Hematopoietic multipotent progenitor cell treated with erythropoietin and hydrocortisone succinate and interleukin-3 and kit ligand, for 6 days (in vitro differentiated cells): ENCODE measurements around the gene SCN10A.

Experiments
- DNase-seq: peaks from one replicate; pipeline ENCODE4 v3.0.0-alpha.2; 2015

Gene SCN10A

GRCh38 chr3:38816026-38816425 is at the start of gene SCN10A:
SCN10A (minus strand) TSS chr3:38816217; CDS start chr3:38794010, 22,207 bp downstream.
- DNase-seq: no peak

GRCh38 chr3:38853011-38853410 is 37.0 kb upstream of the SCN10A start:
- DNase-seq: no peak

- peak; percentile 68 for DNase-seq
These were observed 27.9 kb upstream of the SCN10A start for GRCh38 chr3:38843898-38844297.

GRCh38 chr3:38842266-38842965 is 26.4 kb upstream of the SCN10A start:
- no peak for DNase-seq

DNA sequence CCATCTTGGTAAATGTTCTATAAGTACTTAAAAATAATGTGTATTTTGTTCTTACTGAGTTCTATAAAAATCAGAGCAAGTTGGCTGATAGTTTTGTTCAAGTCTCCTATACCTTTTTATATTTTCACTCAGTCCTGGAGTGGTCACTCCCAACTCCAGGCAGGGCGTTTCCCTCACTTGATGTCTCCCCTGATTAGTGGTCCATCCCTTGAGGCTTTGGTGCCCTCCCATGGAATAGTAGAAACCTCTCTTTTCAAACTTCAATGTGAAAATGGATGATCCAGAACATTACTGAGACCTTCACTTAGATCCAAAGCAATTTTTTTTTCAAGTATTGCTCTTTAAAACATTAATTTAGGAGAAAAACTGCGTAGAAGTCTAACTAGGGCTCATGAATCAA is 25.0 kb upstream of the SCN10A start:
- DNase-seq: no peak

DNA sequence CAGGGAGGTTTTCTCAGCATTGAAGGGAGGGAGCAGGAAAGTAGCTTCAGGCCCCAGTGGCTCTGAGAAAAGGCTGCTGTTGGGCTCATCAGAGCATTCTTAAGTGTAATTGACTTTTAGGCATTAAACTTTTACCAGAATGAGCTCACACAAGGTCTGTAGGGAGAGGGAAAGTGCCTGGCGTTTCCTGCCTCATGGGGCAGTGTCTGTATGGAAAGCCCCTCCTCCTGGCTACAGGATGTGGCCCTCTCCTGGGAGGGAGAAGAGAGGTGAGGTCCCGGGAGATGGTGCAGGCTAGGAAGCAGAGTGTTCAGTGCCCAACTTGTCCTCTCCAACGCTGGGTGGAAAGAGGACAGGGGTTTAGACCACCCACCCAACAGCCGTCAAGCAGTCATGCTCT is 21.3 kb upstream of the SCN10A start:
- no peak for DNase-seq

DNA sequence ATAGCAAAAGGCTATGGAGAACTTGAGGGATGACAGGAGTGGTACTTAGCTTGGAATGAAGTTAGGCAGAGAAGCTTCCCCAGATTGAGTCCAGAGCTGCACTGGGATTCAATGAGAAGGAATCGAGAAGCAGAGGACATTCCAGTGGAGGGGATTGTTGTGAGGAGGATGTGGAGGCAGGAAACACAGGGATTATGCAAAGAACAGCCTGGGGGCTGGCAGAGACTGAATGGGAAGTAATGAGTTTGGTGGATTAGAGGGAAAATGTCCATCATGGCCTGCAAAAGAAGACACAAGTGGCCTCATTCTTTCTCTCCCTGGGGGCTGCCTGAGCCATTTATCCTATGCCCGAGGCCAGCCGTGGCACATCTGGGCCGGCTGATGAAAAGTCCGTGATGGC is 20.5 kb upstream of the SCN10A start:
- no peak for DNase-seq

DNA sequence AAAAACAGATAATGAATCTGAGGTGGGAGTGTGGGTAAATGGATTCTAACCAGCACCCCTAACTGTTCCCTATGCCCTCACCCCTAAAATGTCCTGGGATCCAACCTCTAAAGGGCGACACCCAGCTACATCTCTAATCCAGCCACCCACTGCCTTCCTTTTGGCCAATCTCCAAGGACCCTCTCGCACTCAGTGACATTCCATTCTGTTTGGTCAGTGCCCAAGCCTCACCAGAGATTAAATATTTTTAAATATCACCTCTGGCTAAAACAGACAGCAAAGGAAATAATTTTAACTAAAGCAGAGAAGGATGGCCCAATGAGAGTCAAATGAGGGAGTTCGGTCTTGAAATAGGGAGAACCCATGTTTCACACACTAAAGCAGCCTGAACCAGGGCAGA is 19.9 kb upstream of the SCN10A start:
- no peak for DNase-seq

DNA sequence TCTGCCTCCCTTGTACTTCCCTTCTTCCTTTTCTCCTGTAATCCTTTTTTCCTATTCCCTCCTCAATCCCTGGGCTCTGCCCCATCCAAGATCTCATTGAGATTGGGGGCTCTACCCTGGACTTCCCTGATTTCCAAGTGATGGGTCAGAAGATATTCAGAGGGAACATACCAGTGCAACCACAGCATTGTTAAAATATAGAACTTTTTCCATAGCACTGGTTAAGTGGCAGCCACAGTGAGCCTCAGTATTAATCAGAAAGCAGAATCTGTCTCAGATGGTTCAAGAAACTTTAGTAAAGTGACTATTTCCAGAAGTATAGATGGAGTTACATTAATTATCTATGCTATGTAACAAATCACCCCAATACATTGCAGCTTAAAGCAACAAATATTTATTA is 18.7 kb upstream of the SCN10A start:
- DNase-seq: no peak

DNA sequence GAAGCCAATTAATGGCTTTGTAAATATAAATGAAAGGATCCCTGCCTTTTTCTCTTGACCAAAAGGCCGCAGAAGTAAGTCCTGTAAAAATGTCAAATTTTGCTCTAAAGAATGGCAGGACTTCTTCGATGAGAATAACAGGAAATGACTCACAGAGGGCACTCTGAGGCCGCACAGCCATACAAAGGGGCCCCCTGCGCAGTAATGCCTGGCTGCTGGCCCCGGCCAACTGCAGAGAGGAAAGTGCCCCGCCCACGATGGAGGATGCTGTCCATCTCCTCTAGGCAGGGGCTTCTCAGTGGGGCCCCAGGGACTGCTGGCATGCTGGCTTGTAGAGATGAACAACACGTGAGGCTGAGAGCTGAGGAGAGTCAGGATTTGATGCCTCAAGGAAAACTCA is 18.1 kb upstream of the SCN10A start:
- DNase-seq: peak; percentile 41

DNA sequence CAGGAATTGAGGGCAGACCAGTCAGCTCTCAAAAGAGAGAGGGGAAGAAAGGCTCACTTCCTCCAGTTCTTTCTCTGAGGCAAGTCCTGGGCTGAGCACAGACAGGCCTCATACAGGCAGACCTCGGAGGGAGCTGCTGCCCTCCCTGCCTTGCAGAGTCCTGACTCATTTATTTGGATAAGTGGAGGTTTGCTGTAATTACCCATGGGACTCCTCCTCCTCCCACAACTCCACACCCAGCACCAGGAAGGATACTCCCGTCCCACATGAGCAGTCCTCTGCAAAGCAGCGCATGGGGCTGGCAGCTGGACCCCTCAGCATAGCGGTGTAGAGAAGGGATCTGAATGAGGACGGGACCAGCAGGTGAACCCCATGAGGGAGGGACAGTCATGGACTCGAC is 13.4 kb upstream of the SCN10A start:
- no peak for DNase-seq

DNA sequence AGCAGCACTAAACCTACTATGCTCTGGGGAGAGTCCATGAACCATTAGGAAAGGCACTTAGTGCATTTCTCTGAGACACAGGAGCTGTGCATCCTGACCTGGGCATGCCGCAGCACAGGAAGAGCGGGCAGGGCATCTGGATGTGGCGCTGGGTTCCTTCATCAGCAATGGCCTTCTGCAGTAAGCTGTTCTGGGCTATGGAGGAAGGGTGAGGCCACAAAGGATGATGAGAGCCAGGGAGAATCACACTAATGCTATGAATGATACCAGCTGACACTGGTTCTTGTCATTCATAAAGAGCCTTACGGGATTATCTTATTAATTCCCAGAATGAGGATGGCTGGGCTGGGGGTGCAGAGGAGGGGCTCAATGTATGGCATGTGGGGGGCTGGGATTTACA is 12.7 kb upstream of the SCN10A start:
- no peak for DNase-seq

DNA sequence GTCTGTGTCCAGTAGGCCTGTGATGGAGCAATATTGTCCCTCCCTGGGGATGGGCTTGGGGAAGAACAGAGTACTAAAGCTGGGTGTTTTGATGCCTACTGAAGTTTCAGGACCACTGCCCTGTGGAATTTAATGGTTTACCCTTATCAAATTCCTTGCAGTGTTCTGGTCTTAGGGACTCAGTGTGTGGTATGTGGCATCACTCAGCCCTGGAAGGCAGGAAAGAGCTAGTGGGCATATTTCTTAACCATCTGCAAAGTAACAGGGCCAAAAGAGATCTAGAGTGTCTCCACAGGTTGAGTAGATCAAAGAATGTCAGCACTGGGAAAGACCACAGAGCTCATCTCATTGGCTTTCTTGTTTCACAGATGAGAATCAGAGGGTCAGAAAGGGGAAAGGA is 11.8 kb upstream of the SCN10A start:
- no peak for DNase-seq

DNA sequence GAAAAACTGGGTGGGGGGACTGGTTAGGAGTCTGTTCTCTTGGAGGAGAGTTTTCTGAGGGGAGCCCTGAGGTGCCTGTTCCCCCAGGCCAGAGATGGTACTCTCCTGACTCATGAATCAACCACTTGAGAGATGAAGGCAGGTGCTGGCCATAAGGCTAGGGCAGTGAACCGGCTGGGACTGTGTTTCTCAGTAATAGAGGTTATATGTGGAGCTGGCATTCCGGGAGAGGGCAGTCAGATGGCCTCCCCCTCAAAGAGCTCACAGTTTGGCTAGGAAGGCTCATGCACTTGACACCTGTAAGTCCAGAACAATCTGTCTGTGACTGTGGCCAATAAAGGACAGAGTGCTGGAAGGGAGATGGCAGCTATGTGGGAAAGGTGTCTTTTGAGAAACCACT is 10.0 kb upstream of the SCN10A start:
- DNase-seq: no peak

DNA sequence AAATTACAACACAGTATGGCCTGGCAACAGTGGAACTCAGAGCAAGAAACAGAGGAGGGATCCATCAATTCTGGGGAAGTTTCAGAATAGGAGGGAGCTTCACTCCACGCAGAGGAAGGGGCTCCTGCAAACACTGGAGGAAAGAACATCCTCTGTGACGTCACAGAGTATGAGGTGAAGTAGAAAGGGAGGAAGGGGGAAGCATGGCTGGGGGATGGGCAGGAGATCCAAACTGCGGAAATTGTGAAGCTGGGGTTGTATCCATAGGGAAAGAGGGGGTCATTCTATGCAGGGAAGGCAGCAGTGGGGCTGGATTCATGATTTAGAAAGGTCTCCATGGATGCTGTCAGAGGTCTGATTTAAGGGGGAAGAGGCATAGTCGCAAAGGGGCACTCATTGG is 8.3 kb upstream of the SCN10A start:
- DNase-seq: no peak

GRCh38 chr3:38823722-38824121 is 7.7 kb upstream of the SCN10A start:
- DNase-seq: no peak

GRCh38 chr3:38823186-38823585 is 7.2 kb upstream of the SCN10A start:
- DNase-seq: no peak

DNA sequence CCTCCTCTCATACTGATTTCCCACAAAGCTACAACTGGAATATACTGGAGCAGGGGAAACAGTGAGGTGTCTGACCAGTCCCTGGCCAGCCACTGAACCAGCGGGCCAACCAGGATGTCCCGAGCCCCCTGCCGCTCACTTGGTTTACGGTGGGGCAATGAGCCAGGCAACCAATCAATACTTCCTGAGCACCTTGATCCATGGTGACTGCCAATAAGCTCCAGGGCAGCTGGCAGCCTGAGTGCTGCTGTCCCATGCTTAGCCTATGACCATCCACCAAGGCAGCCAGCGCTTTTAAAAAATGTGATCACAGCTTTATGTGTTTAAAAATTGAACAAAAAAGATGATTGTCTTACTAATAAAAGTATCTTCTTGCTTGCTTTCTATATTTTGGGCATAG is 4.2 kb downstream of the SCN10A start:
- no peak for DNase-seq

DNA sequence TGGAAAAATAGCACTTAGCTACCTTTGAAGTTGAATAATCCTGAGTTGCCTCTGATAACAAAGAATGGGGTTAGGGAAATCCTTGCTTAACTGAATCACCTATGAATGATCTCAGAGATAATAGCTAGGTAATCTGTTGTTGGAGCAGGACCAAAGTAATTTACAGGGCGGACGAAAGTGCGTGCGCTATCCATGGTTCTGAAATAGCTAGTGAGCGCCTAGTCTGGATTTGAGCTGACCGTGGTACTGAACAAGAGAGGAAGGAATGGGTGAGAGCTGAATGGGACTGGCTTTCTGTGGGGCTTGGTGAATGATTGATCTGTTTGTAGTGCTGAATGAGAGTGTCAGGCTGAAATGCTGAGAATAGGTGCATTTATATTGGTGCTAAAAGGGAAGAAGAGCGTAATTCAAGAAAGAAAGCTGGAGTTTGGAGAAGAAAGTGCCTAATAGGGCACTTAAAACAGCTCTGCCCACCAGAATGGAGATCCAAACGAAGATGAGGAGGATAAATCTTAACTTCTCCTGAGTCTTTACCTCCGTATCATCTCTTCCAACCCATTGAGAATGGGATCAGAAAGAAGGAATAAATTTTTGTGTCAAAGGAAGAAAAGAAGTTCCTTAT is 10.1 kb downstream of the SCN10A start:
- peak; percentile 95 for DNase-seq

DNA sequence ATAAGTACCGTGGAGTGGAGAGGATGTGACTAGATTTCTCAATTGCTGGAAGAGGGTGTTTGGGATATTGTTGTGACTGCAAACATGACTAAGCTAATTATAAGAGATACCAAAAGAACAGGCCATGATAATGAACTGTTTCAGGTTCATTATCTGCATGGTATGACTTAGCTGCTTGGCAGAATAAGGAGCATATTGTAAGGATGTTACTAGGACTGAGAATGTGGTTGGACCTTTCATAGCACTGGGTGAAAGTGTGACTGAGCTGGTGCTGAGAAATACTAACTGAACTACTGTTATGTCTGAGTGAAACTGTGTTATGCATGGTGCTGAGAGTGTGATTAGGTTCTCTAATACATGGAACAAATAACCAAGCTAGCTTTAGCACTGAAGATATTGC is 11.0 kb downstream of the SCN10A start:
- no peak for DNase-seq

DNA sequence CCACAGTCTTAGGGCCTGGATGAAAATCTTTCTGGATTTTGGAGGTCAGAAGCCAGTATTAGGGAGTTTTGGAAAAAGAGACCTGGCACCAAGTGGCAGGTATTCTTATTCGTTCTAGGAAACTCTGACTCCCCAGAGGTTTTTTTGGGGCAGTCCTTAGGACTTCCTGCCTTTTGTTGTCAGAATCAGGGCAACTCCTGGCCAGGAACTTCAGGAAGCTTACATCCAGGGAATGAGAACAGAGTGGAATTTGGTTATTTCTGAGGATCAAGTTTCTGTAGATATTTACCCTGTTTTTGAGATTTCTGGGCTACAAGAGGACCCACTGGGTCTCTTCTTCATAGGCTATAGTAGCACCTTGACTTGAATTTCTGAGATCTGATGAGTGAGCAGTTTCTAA is 15.5 kb downstream of the SCN10A start:
- DNase-seq: no peak

DNA sequence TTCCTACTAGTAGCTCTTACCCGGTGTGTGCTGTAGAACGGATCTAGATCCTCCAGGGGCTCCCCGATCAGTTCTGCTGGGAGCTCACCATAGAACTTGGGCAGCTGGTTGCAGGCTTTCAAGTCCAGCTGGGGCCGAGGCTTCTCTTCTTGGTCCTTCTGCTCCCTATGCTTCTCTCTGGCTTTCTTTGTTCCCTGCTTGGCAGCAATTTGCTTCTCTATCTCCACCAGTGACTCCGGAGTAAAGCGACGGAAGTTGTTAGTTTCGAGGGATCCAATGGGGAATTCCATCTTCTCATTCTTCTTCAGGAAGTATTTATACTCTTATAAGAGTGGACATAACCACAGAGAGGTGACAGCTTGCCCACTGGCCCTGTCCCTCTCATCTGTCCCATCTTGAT is 22.3 kb downstream of the SCN10A start:
- no peak for DNase-seq

DNA sequence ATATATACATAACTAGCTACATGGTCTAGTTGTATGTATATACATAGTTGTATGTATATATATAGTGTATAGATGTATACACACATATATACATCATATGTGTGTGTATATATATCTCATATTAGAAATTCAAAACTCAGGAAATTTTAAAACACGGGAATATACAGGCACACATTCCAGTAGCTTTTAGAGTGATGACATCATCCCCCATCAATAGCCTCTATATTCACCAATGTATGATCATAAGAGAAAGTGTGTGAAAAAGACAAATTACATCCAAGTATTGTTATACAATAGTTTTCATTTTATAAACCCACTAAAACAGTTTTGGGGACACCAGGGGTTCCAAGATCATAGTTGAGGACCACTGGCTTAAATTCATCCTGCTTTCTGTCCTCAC is 23.0 kb downstream of the SCN10A start:
- DNase-seq: no peak

DNA sequence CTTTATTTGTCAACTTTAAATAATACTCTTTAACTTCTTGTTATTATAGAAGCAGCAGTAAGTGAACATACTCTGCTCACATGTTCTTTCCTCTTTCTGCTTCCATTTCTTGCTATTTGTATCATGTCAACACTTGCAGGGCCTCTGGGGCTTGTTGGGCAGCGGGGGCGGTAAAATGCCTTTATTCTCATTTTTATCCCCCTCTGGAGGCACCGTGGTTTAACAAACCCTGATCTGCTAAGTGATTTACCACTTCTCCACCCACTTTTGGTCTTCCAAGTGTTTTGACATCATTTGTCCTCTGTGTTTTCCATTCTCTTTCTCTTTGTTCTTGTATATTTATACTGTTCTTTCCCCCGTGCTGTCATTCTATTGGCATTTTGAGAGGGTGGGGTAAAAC is 33.9 kb downstream of the SCN10A start:
- peak; percentile 48 for DNase-seq

- peak; percentile 15 for DNase-seq
These were observed 42.5 kb downstream of the SCN10A start for GRCh38 chr3:38773528-38773927.
